Stomach (tissue), 9 donors: Measurements from ENCODE around the gene PANK2. TPM values are rescaled to one million over a fixed set of nuclear protein-coding genes. Genes with fewer than 3 reads are reported as not detected.
A peak's percentile ranks its signal among the peaks of the same experiment; 100 is the strongest.

ENCODE experiments used
- DNase-seq, 2 donors: peaks; one replicate each; pipeline versions ENCODE4 v3.0.0 to v3.0.0-alpha.2; 2013 to 2019
- H3K27ac ChIP-seq, 5 donors: fragments of 200-600 bp in 4 of 5; sonication (generic) in 4 of 5; one replicate each; pipeline ENCODE4 v1.5.1; 2013 to 2019; ENCODE audit warnings: mild to moderate bottlenecking in 1 of 5, moderate library complexity in 1 of 5
- H3K27me3 ChIP-seq, 3 donors: fragments of 200-600 bp; sonication (generic); one replicate each; pipeline ENCODE4 v1.5.1; 2017 to 2019; ENCODE audit warnings: mixed run types in 1 of 3
- H3K36me3 ChIP-seq, 4 donors: fragments of 200-600 bp; sonication (generic); 1 replicate in 3 of 4; 2 replicates in 1 of 4; pipeline ENCODE4 v1.5.1; 2016 to 2019
- H3K4me1 ChIP-seq, 4 donors: fragments of 200-600 bp; sonication (generic); one replicate each; pipeline ENCODE4 v1.5.1; 2016 to 2019
- H3K4me3 ChIP-seq, 4 donors: fragments of 200-600 bp; sonication (generic) in 3 of 4; one replicate each; pipeline ENCODE4 v1.5.1; 2016 to 2019; ENCODE audit warnings: mild to moderate bottlenecking in 1 of 4
- H3K9me3 ChIP-seq, 4 donors: fragments of 200-600 bp; sonication (generic); one replicate each; pipeline ENCODE4 v1.5.1; 2016 to 2019
- CTCF ChIP-seq, 7 experiments: fragments of 450-650 bp in 4 of 7; fragments of 200-600 bp in 3 of 7; sonication (generic) in 3 of 7; IDR thresholded peaks; one replicate each; pipeline ENCODE4 v1.5.1; 2016 to 2019; ENCODE audit warnings: antibody characterized with exemption in 7 of 7, control low read depth in 2 of 7, mild to moderate bottlenecking in 1 of 7
- EP300 ChIP-seq: sonication (generic); formaldehyde crosslinking; IDR thresholded peaks from one replicate; pipeline ENCODE4 v1.6.1; 2017; ENCODE audit warnings: antibody characterized with exemption
- POLR2A ChIP-seq, 4 donors: fragments of 450-650 bp; IDR thresholded peaks; one replicate each; pipeline ENCODE4 v1.6.1; 2016; ENCODE audit warnings: antibody characterized with exemption in 4 of 4, control low read depth in 2 of 4, mild to moderate bottlenecking in 1 of 4, moderate library complexity in 1 of 4
- POLR2AphosphoS5 ChIP-seq, 3 donors: sonication (generic); formaldehyde crosslinking; IDR thresholded peaks; one replicate each; pipeline ENCODE4 v1.6.1; 2016; ENCODE audit warnings: antibody characterized with exemption in 3 of 3
- WGBS, 5 donors: extraction: QIAGEN DNeasy Blood & Tissue Kit in 3 of 5; methylation state at CpG; one replicate each; pipeline versions ENCODE4 v1.1.5 to v1.1.7; 2013 to 2018; 5-methylcytosine and 5-hydroxymethylcytosine counted together
- intact Hi-C: fragments of 100-400 bp; cut with DNase I; formaldehyde crosslinking; loops from one replicate; pipeline ENCODE4 v1.15.1; 2023; ENCODE audit warnings: low total_unique reads
- polyA plus RNA-seq, 3 donors: library from polyadenylated mRNA; stranded (reverse); fragments of 200-250 nt; gene quantifications; one replicate each; pipeline ENCODE4 v1.2.3, GENCODE V29; 2013
- total RNA-seq, 5 donors: library from RNA; depleted of rRNA; stranded (reverse); fragments of >200 nt; gene quantifications; one replicate each; pipeline versions ENCODE4 v1.1.0 to v1.2.3, GENCODE V29; 2014 to 2016
- donor health status: healthy with polysubstance abuse.
- donor health status: Bipolar disorder and iron deficiency.
- donor health status: healthy.

The PANK2 gene
- total and polyA plus RNA-seq, 8 donors: 8.8 to 68.4 (median 26.8) TPM

GRCh38 chr20:3924304-3925112 lies 35.3 kb downstream of the PANK2 start:
- Histone ChIP-seq H3K27me3 (no peaks in the 10 kb centered on the region), H3K36me3 (peaks cover 15 to 61% (median 56%) of the 10 kb centered on the region in 4 donors), H3K9me3 (no peaks in the 10 kb centered on the region), H3K27ac (peak overlapping the region in 1 of 5 donors; percentile 19), H3K4me3 (no peak overlapping the region), H3K4me1 (peaks cover 14 to 71% (median 19%) of the 10 kb centered on the region in 4 donors)
- TF ChIP-seq POLR2AphosphoS5 (IDR thresholded peaks at IDR 0.05): no peak
- TF ChIP-seq CTCF (IDR thresholded peaks at IDR 0.05): no peak
- no peak for TF ChIP-seq POLR2A (IDR thresholded peaks at IDR 0.05)
- no peak for TF ChIP-seq EP300
- DNase-seq: peak in 1 of 2 donors; percentile 41
- 64 to 76% (median 70%) methylated on average over 11 to 13 of the region's 13 CpGs for WGBS, 5 donors
- intact Hi-C loops: no loop called here

GRCh38 chr20:3925113-3925695 lies 36.0 kb downstream of the PANK2 start:
- Histone ChIP-seq H3K36me3 (peaks cover 15 to 58% (median 50%) of the 10 kb centered on the region in 4 donors), H3K4me3 (no peak overlapping the region), H3K9me3 (no peaks in the 10 kb centered on the region), H3K4me1 (peaks cover 14 to 78% (median 19%) of the 10 kb centered on the region in 4 donors), H3K27me3 (no peaks in the 10 kb centered on the region), H3K27ac (no peak overlapping the region)
- TF ChIP-seq POLR2A (IDR thresholded peaks at IDR 0.05): no peak
- no peak for DNase-seq
- WGBS, 5 donors: 91 to 97% (median 95%) methylated on average over 11 of the region's 11 CpGs
- intact Hi-C loops: no loop called here

GRCh38 chr20:3925899-3926638 lies 36.9 kb downstream of the PANK2 start:
- Histone ChIP-seq H3K9me3 (no peaks in the 10 kb centered on the region), H3K36me3 (peaks cover 15 to 50% (median 41%) of the 10 kb centered on the region in 4 donors), H3K27ac (peak overlapping the region in 2 of 5 donors; percentile 11 to 31), H3K4me1 (peaks cover 14 to 86% (median 19%) of the 10 kb centered on the region in 4 donors), H3K4me3 (no peak overlapping the region), H3K27me3 (no peaks in the 10 kb centered on the region)
- WGBS, 5 donors: 69 to 80% (median 74%) methylated on average over 9 of the region's 9 CpGs
- no peak for TF ChIP-seq POLR2AphosphoS5 (IDR thresholded peaks at IDR 0.05)
- no peak for TF ChIP-seq POLR2A (IDR thresholded peaks at IDR 0.05)
- TF ChIP-seq CTCF (IDR thresholded peaks at IDR 0.05): no peak
- no peak for TF ChIP-seq EP300
- intact Hi-C loops: no loop called here
- no peak for DNase-seq

GRCh38 chr20:3927486-3928291 lies 38.5 kb downstream of the PANK2 start:
- intact Hi-C loops: no loop called here
- TF ChIP-seq POLR2AphosphoS5 (IDR thresholded peaks at IDR 0.05) (no peak), POLR2A (IDR thresholded peaks at IDR 0.05) (no peak), EP300 (no peak), CTCF (IDR thresholded peaks at IDR 0.05) (no peak)
- 43 to 61% (median 55%) methylated on average over 10 of the region's 10 CpGs for WGBS, 5 donors
- peak in 1 of 2 donors; percentile 33 for DNase-seq
- H3K27ac ChIP-seq: peak overlapping the region in 3 of 5 donors; percentile 5 to 71 (median 37)
- H3K4me3 ChIP-seq: no peak overlapping the region
- peaks cover 17 to 91% (median 27%) of the 10 kb centered on the region in 4 donors for H3K4me1 ChIP-seq
- H3K36me3 ChIP-seq: peaks cover 15 to 33% (median 30%) of the 10 kb centered on the region in 4 donors
- H3K27me3 ChIP-seq: no peaks in the 10 kb centered on the region
- no peaks in the 10 kb centered on the region for H3K9me3 ChIP-seq
